ENCODE results near the gene TSPAN9. TPM values are rescaled to one million over a fixed set of nuclear protein-coding genes. Genes with fewer than 3 reads are reported as not detected.

The TSPAN9 gene
- total RNA-seq, 1 experiment from 2014 or later: 9.6 TPM

DNA sequence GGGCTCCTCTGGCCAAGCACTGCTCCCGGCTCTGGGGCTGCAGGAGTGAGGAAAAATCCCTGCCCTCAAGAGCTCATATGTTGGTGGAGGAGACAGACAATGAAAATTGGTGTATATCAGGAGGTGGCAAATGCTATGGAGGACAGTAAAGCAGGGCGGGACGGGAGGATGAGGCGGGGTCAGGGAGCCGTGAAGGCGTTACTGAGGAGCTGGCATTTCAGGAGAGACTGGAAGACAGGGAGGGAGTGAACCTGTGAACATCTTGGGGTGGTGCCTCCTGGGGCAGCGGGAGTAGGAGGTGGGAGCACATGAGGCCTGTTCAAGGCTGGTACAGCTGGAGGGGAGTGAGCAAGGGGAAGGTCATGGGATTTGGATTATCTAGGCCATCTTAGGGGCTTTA is 26.6 kb downstream of the TSPAN9 start:
- CTCF ChIA-PET: no interaction called here
- POLR2A ChIA-PET (ENCODE audit: unreplicated experiment): no interaction called here
- Histone ChIP-seq H3F3A (ENCODE audit: insufficient read depth, low read depth) (no peaks in the 10 kb centered on the region), H3K36me3 (ENCODE audit: low read depth) (no peaks in the 10 kb centered on the region), H2AFZ (no peak overlapping the region), H3K4me2 (no peak overlapping the region), H4K20me1 (ENCODE audit: insufficient read depth) (0 out of 2 replicates have a peak, but pooled peaks cover 4% of the 10 kb centered on the region), H3K79me2 (ENCODE audit: low read depth) (no peaks in the 10 kb centered on the region), H3K27ac (no peak overlapping the region), H3K9me2 (ENCODE audit: insufficient read depth) (no peaks in the 10 kb centered on the region), H3K4me1 (replicated peaks; ENCODE audit: insufficient read depth) (no peaks in the 10 kb centered on the region), H3K27me3 (ENCODE audit: insufficient read depth, low read depth) (no peaks in the 10 kb centered on the region), H3K9me3 (ENCODE audit: insufficient read depth, low read depth) (no peaks in the 10 kb centered on the region), H3K4me3 (no peak overlapping the region)
- no TSS peak for BruUV-seq (replicated peaks)
- intact Hi-C loops (cut with micrococcal nuclease; ENCODE audit: unreplicated experiment): no loop called here
- DNase-seq: peak in 1 of 2 experiments; percentile 11
- TF ChIP-seq EZH2 (IDR thresholded peaks at IDR 0.05; ENCODE audit: low read depth) (no peak), CTCF (conservative IDR thresholded peaks at IDR 0.05) (no peak)

DNA sequence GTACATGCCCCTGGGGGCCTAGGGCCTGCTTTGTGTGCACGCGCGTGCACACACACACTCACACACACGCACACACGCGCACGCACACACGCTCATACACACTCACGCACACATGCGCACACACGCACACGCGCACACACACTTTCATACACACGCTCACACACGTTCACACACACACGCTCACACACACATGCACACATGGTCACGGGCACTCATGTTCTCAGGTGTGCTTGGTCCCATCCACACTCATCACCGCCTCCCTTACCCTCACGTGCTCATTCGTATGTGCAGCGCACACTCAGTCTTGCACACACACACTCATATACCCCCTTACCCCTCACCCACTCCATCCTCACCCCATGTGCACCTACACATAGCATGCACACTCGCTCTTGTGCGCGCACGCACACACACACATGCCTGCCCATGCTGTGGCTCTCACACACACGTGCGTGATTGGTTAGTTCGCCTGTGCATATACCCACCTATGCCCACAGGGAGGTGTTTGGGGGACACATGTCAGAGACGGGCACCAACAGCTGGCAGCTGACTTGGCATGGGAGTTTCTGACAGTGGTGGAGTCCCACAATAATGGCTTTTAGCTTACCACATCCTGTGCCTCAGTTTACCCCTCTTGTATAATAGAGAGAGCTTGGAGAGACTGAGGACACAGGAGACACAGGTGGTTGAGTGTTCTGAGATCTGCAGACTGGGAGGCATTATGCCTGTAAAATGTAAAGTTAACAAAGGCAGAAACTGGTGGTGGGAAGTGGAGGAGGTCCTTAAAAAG is 28.7 kb downstream of the TSPAN9 start:
- no peak for TF ChIP-seq EZH2 (IDR thresholded peaks at IDR 0.05; ENCODE audit: low read depth)
- no peak for TF ChIP-seq CTCF (conservative IDR thresholded peaks at IDR 0.05)
- H3K27me3 ChIP-seq (ENCODE audit: insufficient read depth, low read depth): no peaks in the 10 kb centered on the region
- intact Hi-C loops (cut with micrococcal nuclease; ENCODE audit: unreplicated experiment): no loop called here
- H4K20me1 ChIP-seq (ENCODE audit: insufficient read depth): 0 out of 2 replicates have a peak, but pooled peaks cover 4% of the 10 kb centered on the region
- H3K4me1 ChIP-seq (replicated peaks; ENCODE audit: insufficient read depth): no peaks in the 10 kb centered on the region
- ChIA-PET CTCF (interaction anchor here (0.6 kb wide), 1 partner anchor 418 kb away, joined by 3 read pairs; no protein-coding TSS in a partner anchor), POLR2A (ENCODE audit: unreplicated experiment) (no interaction called here)
- no peaks in the 10 kb centered on the region for H3K36me3 ChIP-seq (ENCODE audit: low read depth)
- no peak overlapping the region for H3K4me2 ChIP-seq
- no peak overlapping the region for H3K4me3 ChIP-seq
- no peak for DNase-seq
- no peaks in the 10 kb centered on the region for H3K9me3 ChIP-seq (ENCODE audit: insufficient read depth, low read depth)
- no peaks in the 10 kb centered on the region for H3K79me2 ChIP-seq (ENCODE audit: low read depth)
- BruUV-seq (replicated peaks): no TSS peak
- H3F3A ChIP-seq (ENCODE audit: insufficient read depth, low read depth): no peaks in the 10 kb centered on the region
- no peaks in the 10 kb centered on the region for H3K9me2 ChIP-seq (ENCODE audit: insufficient read depth)
- H3K27ac ChIP-seq: no peak overlapping the region
- H2AFZ ChIP-seq: no peak overlapping the region

DNA sequence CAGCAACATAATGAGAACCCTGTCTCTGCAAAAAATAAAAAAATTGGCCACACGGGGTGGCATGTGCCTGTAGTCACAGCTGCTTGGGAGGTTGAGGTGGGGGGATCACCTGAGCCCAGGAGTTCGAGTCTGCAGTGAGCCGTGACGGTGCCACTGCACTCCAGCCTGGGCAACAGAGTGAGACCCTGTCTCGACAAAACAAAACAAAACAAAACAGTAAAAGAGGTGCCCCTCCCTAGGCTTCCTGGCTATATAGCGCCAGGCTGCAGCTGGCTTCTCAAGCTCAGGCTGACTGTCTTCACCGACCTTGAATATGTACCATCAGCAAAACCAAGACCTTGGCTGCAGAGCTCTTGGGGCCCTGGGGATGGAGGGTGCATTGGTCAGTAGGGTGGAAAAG is 29.4 kb downstream of the TSPAN9 start:
- DNase-seq: no peak
- Histone ChIP-seq H4K20me1 (ENCODE audit: insufficient read depth) (0 out of 2 replicates have a peak, but pooled peaks cover 4% of the 10 kb centered on the region), H3K4me2 (no peak overlapping the region), H3K4me1 (replicated peaks; ENCODE audit: insufficient read depth) (no peaks in the 10 kb centered on the region), H3K4me3 (no peak overlapping the region), H3K9me2 (ENCODE audit: insufficient read depth) (no peaks in the 10 kb centered on the region), H3K36me3 (ENCODE audit: low read depth) (no peaks in the 10 kb centered on the region), H3K27ac (no peak overlapping the region), H3F3A (ENCODE audit: insufficient read depth, low read depth) (no peaks in the 10 kb centered on the region), H3K79me2 (ENCODE audit: low read depth) (no peaks in the 10 kb centered on the region), H3K9me3 (ENCODE audit: insufficient read depth, low read depth) (no peaks in the 10 kb centered on the region), H2AFZ (no peak overlapping the region), H3K27me3 (ENCODE audit: insufficient read depth, low read depth) (no peaks in the 10 kb centered on the region)
- intact Hi-C loops (cut with micrococcal nuclease; ENCODE audit: unreplicated experiment): no loop called here
- no peak for TF ChIP-seq CTCF (conservative IDR thresholded peaks at IDR 0.05)
- no peak for TF ChIP-seq EZH2 (IDR thresholded peaks at IDR 0.05; ENCODE audit: low read depth)
- BruUV-seq (replicated peaks): no TSS peak
- ChIA-PET CTCF (no interaction called here), POLR2A (ENCODE audit: unreplicated experiment) (no interaction called here)
